Measurements from ENCODE around the gene TAX1BP1. TPM values are rescaled to one million over a fixed set of nuclear protein-coding genes. Genes with fewer than 3 reads are reported as not detected.
A peak's percentile ranks its signal among the peaks of the same experiment; 100 is the strongest.

TAX1BP1 gene
- total and polyA plus RNA-seq, 2 donors (not counting 3 experiments of a cell fraction or from before 2014, with no cell fraction given), result 77.7 to 93.2 TPM

- BruUV-seq (replicated peaks), result no TSS peak
- Histone ChIP-seq H3K9me1 (replicated peaks; ENCODE audit: control insufficient read depth, extremely low read depth, insufficient read depth, low read length) (no peaks in the 10 kb centered on the region), H3K27me3 (ENCODE audit: control insufficient read depth in 2 of 2, insufficient read depth in 2 of 2, low read length in 2 of 2) (no peaks in the 10 kb centered on the region), H3K36me3 (ENCODE audit: control insufficient read depth in 2 of 2, extremely low read depth in 1 of 2, insufficient read depth in 2 of 2, low read length in 2 of 2) (peaks cover 0 to 5% of the 10 kb centered on the region in 2 experiments), H3K9ac (replicated peaks; ENCODE audit: extremely low read depth, insufficient read depth, low read length) (no peak overlapping the region), H2AFZ (ENCODE audit: low read depth, low read length) (no peak overlapping the region), H4K20me1 (replicated peaks; ENCODE audit: control insufficient read depth, extremely low read depth, insufficient read depth, low read length) (no peaks in the 10 kb centered on the region), H3K79me2 (ENCODE audit: control insufficient read depth, insufficient read depth, low read length) (no peaks in the 10 kb centered on the region), H3K4me1 (ENCODE audit: control insufficient read depth, extremely low read depth, insufficient read depth, low read length) (peaks cover 11% of the 10 kb centered on the region), H3K4me3 (replicated peaks in 1 of 3; ENCODE audit: insufficient read depth in 1 of 3, low read depth in 1 of 3, low read length in 3 of 3) (no peak overlapping the region), H3K27ac (ENCODE audit: insufficient read depth, low read depth, low read length) (no peak overlapping the region), H3K9me3 (replicated peaks; ENCODE audit: control insufficient read depth, insufficient read depth, low read length) (no peaks in the 10 kb centered on the region), H3K4me2 (ENCODE audit: insufficient read depth, low read length) (no peak overlapping the region)
- dilution Hi-C loops (cut with MboI; ENCODE audit: extremely low pct_ligation_motif_present, low sequenced_read_pairs) (no loop called here), intact Hi-C loops (cut with micrococcal nuclease) (loop anchor here (2.0 kb wide), 1 partner anchor 84 kb away; no protein-coding TSS in a partner anchor)
- ChIA-PET CTCF (interaction anchor here (1.4 kb wide), 1 partner anchor 638 kb away, joined by 8 read pairs; no protein-coding TSS in a partner anchor), POLR2A (no interaction called here)
- peak; percentile 9 for TF ChIP-seq POLR2AphosphoS5 (IDR thresholded peaks at IDR 0.05; ENCODE audit: insufficient read depth, low read depth, low read length)
- no peak for TF ChIP-seq EZH2 (IDR thresholded peaks at IDR 0.05; ENCODE audit: borderline replicate concordance, low read depth, low read length, severe bottlenecking)
- FAIRE-seq (no peak), DNase-seq (ENCODE audit: low read depth, low spot score) (no peak)
These were observed 94.4 kb downstream of the TAX1BP1 start for GRCh38 chr7:27834179-27834921.

GRCh38 chr7:27835376-27835775 lies 95.4 kb downstream of the TAX1BP1 start:
- ChIA-PET POLR2A (no interaction called here), CTCF (interaction anchor here (1.0 to 1.4 kb wide), 5 partner anchors 14 to 639 kb away, joined by 3 to 8 read pairs (median 3); no protein-coding TSS in a partner anchor)
- peak overlapping the region; percentile 77 for H3K27ac ChIP-seq (ENCODE audit: insufficient read depth, low read depth, low read length)

More at GRCh38 chr7:27835376-27835775, 95.4 kb downstream of the TAX1BP1 start:
- DNase-seq (ENCODE audit: low read depth, low spot score) (peak; percentile 90), FAIRE-seq (peak; percentile 88)
- no peaks in the 10 kb centered on the region for H4K20me1 ChIP-seq (replicated peaks; ENCODE audit: control insufficient read depth, extremely low read depth, insufficient read depth, low read length)
- intact Hi-C loops (cut with micrococcal nuclease), result loop anchor here (1.0 to 2.0 kb wide), 3 partner anchors 39 to 83 kb away; no protein-coding TSS in a partner anchor
- no peak overlapping the region for H3K4me3 ChIP-seq (replicated peaks in 1 of 3; ENCODE audit: insufficient read depth in 1 of 3, low read depth in 1 of 3, low read length in 3 of 3)
- H3K9ac ChIP-seq (replicated peaks; ENCODE audit: extremely low read depth, insufficient read depth, low read length), result peak overlapping the region; percentile 31
- no peaks in the 10 kb centered on the region for H3K9me3 ChIP-seq (replicated peaks; ENCODE audit: control insufficient read depth, insufficient read depth, low read length)
- H2AFZ ChIP-seq (ENCODE audit: low read depth, low read length), result no peak overlapping the region
- H3K9me1 ChIP-seq (replicated peaks; ENCODE audit: control insufficient read depth, extremely low read depth, insufficient read depth, low read length), result no peaks in the 10 kb centered on the region
- peaks cover 11% of the 10 kb centered on the region for H3K4me1 ChIP-seq (ENCODE audit: control insufficient read depth, extremely low read depth, insufficient read depth, low read length)
- H3K36me3 ChIP-seq (ENCODE audit: control insufficient read depth in 2 of 2, extremely low read depth in 1 of 2, insufficient read depth in 2 of 2, low read length in 2 of 2), result peaks cover 0 to 5% of the 10 kb centered on the region in 2 experiments
- H3K4me2 ChIP-seq (ENCODE audit: insufficient read depth, low read length), result peak overlapping the region; percentile 0
- H3K79me2 ChIP-seq (ENCODE audit: control insufficient read depth, insufficient read depth, low read length), result no peaks in the 10 kb centered on the region
- peak; percentile 58 for TF ChIP-seq GATA2 (IDR thresholded peaks at IDR 0.05; ENCODE audit: insufficient read depth, insufficient read length, low read depth, low read length)
- peak; percentile 34 for TF ChIP-seq JUN (IDR thresholded peaks at IDR 0.05; ENCODE audit: borderline replicate concordance, insufficient read depth, insufficient read length, low read depth)
- TF ChIP-seq POLR2AphosphoS5 (IDR thresholded peaks at IDR 0.05; ENCODE audit: insufficient read depth, low read depth, low read length), result no peak
- TF ChIP-seq POLR2A (IDR thresholded peaks at IDR 0.05; ENCODE audit: low read depth, low read length), result no peak
- no peak for TF ChIP-seq EZH2 (IDR thresholded peaks at IDR 0.05; ENCODE audit: borderline replicate concordance, low read depth, low read length, severe bottlenecking)
- no peak for TF ChIP-seq MYC (IDR thresholded peaks at IDR 0.05; ENCODE audit: low read depth, low read length)
- TF ChIP-seq, protein P1, sequence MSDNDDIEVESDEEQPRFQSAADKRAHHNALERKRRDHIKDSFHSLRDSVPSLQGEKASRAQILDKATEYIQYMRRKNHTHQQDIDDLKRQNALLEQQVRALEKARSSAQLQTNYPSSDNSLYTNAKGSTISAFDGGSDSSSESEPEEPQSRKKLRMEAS (IDR thresholded peaks at IDR 0.05; ENCODE audit: insufficient read depth, insufficient read length), result no peak
- TF ChIP-seq FOS (IDR thresholded peaks at IDR 0.05; ENCODE audit: borderline replicate concordance, insufficient read depth, low read length), result peak; percentile 11
- TF ChIP-seq, protein P2, sequence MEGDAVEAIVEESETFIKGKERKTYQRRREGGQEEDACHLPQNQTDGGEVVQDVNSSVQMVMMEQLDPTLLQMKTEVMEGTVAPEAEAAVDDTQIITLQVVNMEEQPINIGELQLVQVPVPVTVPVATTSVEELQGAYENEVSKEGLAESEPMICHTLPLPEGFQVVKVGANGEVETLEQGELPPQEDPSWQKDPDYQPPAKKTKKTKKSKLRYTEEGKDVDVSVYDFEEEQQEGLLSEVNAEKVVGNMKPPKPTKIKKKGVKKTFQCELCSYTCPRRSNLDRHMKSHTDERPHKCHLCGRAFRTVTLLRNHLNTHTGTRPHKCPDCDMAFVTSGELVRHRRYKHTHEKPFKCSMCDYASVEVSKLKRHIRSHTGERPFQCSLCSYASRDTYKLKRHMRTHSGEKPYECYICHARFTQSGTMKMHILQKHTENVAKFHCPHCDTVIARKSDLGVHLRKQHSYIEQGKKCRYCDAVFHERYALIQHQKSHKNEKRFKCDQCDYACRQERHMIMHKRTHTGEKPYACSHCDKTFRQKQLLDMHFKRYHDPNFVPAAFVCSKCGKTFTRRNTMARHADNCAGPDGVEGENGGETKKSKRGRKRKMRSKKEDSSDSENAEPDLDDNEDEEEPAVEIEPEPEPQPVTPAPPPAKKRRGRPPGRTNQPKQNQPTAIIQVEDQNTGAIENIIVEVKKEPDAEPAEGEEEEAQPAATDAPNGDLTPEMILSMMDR (IDR thresholded peaks at IDR 0.05; ENCODE audit: extremely low read depth in 1 of 2, insufficient read depth in 1 of 2, low read depth in 1 of 2, low read length in 2 of 2), result no peak
- no peaks in the 10 kb centered on the region for H3K27me3 ChIP-seq (ENCODE audit: control insufficient read depth in 2 of 2, insufficient read depth in 2 of 2, low read length in 2 of 2)
- BruUV-seq (replicated peaks), result no TSS peak
- dilution Hi-C loops (cut with MboI; ENCODE audit: extremely low pct_ligation_motif_present, low sequenced_read_pairs), result no loop called here

Data from endothelial cell of umbilical vein (primary cell).